ENCODE measurements around the gene ABCD4. TPM values are rescaled to one million over a fixed set of nuclear protein-coding genes. Genes with fewer than 3 reads are reported as not detected.
A peak's percentile ranks its signal among the peaks of the same experiment; 100 is the strongest.

ABCD4 gene
- polyA plus RNA-seq, 1 donor from 2014 or later, result 106 TPM

- H3K9me2 ChIP-seq (ENCODE audit: insufficient read depth, low read length), result no peaks in the 10 kb centered on the region
- peak overlapping the region; percentile 76 for H3K4me3 ChIP-seq (ENCODE audit: low read length)
- H3K36me3 ChIP-seq (ENCODE audit: insufficient read depth, low read length), result no peaks in the 10 kb centered on the region
- no peaks in the 10 kb centered on the region for H3K9me3 ChIP-seq (ENCODE audit: low read length)
- no peaks in the 10 kb centered on the region for H4K20me1 ChIP-seq (ENCODE audit: insufficient read depth)
- peaks cover 17% of the 10 kb centered on the region for H3K27me3 ChIP-seq (ENCODE audit: insufficient read depth, low read depth, low read length)
- TF ChIP-seq EP300 (conservative IDR thresholded peaks at IDR 0.05; ENCODE audit: poor library complexity, severe bottlenecking) (no peak), EZH2 (IDR thresholded peaks at IDR 0.05; ENCODE audit: borderline replicate concordance, insufficient read depth, low read length, poor library complexity, severe bottlenecking) (no peak), POLR2AphosphoS5 (IDR thresholded peaks at IDR 0.05) (no peak), RAD21 (conservative IDR thresholded peaks at IDR 0.05) (no peak), SMC3 (conservative IDR thresholded peaks at IDR 0.05; ENCODE audit: poor library complexity) (no peak), TAF1 (IDR thresholded peaks at IDR 0.05; ENCODE audit: low read depth) (no peak), MXI1 (conservative IDR thresholded peaks at IDR 0.05; ENCODE audit: poor library complexity, severe bottlenecking) (no peak)
- TF ChIP-seq, protein P1, sequence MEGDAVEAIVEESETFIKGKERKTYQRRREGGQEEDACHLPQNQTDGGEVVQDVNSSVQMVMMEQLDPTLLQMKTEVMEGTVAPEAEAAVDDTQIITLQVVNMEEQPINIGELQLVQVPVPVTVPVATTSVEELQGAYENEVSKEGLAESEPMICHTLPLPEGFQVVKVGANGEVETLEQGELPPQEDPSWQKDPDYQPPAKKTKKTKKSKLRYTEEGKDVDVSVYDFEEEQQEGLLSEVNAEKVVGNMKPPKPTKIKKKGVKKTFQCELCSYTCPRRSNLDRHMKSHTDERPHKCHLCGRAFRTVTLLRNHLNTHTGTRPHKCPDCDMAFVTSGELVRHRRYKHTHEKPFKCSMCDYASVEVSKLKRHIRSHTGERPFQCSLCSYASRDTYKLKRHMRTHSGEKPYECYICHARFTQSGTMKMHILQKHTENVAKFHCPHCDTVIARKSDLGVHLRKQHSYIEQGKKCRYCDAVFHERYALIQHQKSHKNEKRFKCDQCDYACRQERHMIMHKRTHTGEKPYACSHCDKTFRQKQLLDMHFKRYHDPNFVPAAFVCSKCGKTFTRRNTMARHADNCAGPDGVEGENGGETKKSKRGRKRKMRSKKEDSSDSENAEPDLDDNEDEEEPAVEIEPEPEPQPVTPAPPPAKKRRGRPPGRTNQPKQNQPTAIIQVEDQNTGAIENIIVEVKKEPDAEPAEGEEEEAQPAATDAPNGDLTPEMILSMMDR (IDR thresholded peaks at IDR 0.05; ENCODE audit: poor library complexity, severe bottlenecking), result no peak
- TF ChIP-seq, protein P2, sequence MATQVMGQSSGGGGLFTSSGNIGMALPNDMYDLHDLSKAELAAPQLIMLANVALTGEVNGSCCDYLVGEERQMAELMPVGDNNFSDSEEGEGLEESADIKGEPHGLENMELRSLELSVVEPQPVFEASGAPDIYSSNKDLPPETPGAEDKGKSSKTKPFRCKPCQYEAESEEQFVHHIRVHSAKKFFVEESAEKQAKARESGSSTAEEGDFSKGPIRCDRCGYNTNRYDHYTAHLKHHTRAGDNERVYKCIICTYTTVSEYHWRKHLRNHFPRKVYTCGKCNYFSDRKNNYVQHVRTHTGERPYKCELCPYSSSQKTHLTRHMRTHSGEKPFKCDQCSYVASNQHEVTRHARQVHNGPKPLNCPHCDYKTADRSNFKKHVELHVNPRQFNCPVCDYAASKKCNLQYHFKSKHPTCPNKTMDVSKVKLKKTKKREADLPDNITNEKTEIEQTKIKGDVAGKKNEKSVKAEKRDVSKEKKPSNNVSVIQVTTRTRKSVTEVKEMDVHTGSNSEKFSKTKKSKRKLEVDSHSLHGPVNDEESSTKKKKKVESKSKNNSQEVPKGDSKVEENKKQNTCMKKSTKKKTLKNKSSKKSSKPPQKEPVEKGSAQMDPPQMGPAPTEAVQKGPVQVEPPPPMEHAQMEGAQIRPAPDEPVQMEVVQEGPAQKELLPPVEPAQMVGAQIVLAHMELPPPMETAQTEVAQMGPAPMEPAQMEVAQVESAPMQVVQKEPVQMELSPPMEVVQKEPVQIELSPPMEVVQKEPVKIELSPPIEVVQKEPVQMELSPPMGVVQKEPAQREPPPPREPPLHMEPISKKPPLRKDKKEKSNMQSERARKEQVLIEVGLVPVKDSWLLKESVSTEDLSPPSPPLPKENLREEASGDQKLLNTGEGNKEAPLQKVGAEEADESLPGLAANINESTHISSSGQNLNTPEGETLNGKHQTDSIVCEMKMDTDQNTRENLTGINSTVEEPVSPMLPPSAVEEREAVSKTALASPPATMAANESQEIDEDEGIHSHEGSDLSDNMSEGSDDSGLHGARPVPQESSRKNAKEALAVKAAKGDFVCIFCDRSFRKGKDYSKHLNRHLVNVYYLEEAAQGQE (IDR thresholded peaks at IDR 0.05; ENCODE audit: borderline replicate concordance), result no peak
- no peak overlapping the region for H3K27ac ChIP-seq (ENCODE audit: low read length)
- no peaks in the 10 kb centered on the region for H3F3A ChIP-seq (ENCODE audit: insufficient read depth, low read length, poor library complexity, severe bottlenecking)
- H3K9ac ChIP-seq (ENCODE audit: low read length), result peak overlapping the region; percentile 59
- H3K4me2 ChIP-seq (ENCODE audit: low read length), result peak overlapping the region; percentile 84
- H3K79me2 ChIP-seq (replicated peaks; ENCODE audit: insufficient read depth, low read length), result no peaks in the 10 kb centered on the region
- peak overlapping the region; percentile 21 for H2AFZ ChIP-seq (ENCODE audit: low read depth, low read length)
These were observed 44.6 kb downstream of the ABCD4 start for GRCh38 chr14:74257941-74258763.

DNA sequence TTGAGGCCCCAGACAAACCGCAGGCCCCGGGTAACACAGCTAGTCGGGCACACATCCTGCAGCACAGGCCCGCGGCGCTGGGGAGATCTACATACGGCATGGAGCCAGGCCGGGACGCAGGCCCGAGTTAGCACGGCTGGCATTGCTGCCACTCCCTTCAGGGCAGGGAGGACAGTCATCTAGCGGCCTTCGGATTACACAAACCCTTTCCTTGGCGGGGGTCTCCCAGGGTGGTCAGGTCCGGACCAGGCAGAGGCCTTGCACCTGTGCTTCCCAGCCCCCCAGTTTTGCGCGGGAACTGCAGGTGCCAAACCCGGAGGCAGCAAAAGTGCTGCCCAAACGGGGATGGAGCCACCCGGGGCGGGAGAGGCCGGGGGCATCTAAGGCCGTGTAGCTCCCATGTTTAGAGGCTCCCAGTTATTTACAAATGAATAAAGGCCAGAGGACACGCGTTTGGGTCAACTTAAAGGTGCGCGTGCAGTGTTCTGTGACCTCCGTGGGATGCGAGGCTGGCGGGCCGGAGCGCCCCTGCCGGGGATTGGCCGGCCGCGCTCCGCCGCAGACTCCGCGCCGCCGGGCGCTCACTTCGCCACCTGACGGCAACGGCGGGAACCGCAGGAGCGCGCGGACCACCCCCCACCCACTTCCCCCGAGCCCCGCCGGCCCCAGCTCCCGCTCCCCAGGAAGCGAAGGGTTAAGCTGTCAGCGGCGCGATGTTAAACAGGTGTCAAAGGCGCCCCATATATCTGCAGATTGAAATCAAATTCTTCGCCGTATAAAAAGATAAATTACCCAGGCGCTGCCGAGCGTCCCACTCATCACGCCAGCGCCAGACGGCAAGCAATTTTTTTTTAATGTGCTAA lies 45.4 kb downstream of the ABCD4 start:
- TF ChIP-seq RAD21 (conservative IDR thresholded peaks at IDR 0.05) (peak; percentile 59), EZH2 (IDR thresholded peaks at IDR 0.05; ENCODE audit: borderline replicate concordance, insufficient read depth, low read length, poor library complexity, severe bottlenecking) (no peak), POLR2AphosphoS5 (IDR thresholded peaks at IDR 0.05) (no peak), SMC3 (conservative IDR thresholded peaks at IDR 0.05; ENCODE audit: poor library complexity) (peak; percentile 66), EP300 (conservative IDR thresholded peaks at IDR 0.05; ENCODE audit: poor library complexity, severe bottlenecking) (no peak), MXI1 (conservative IDR thresholded peaks at IDR 0.05; ENCODE audit: poor library complexity, severe bottlenecking) (peak; percentile 20), TAF1 (IDR thresholded peaks at IDR 0.05; ENCODE audit: low read depth) (no peak)
- TF ChIP-seq, protein P1 (IDR thresholded peaks at IDR 0.05; ENCODE audit: poor library complexity, severe bottlenecking), result peak; percentile 90
- TF ChIP-seq, protein P2 (IDR thresholded peaks at IDR 0.05; ENCODE audit: borderline replicate concordance), result no peak
- Histone ChIP-seq H2AFZ (ENCODE audit: low read depth, low read length) (peak overlapping the region; percentile 21), H3K79me2 (replicated peaks; ENCODE audit: insufficient read depth, low read length) (no peaks in the 10 kb centered on the region), H3K4me3 (ENCODE audit: low read length) (peak overlapping the region; percentile 76), H3K4me2 (ENCODE audit: low read length) (peak overlapping the region; percentile 84), H3F3A (ENCODE audit: insufficient read depth, low read length, poor library complexity, severe bottlenecking) (no peaks in the 10 kb centered on the region), H3K27me3 (ENCODE audit: insufficient read depth, low read depth, low read length) (peaks cover 17% of the 10 kb centered on the region), H4K20me1 (ENCODE audit: insufficient read depth) (no peaks in the 10 kb centered on the region), H3K9ac (ENCODE audit: low read length) (peak overlapping the region; percentile 59), H3K27ac (ENCODE audit: low read length) (no peak overlapping the region), H3K36me3 (ENCODE audit: insufficient read depth, low read length) (no peaks in the 10 kb centered on the region), H3K9me3 (ENCODE audit: low read length) (no peaks in the 10 kb centered on the region), H3K9me2 (ENCODE audit: insufficient read depth, low read length) (no peaks in the 10 kb centered on the region)

Data from neural cell (in vitro differentiated cells).